ENCODE data around the gene LTB. TPM values are rescaled to one million over a fixed set of nuclear protein-coding genes. Genes with fewer than 3 reads are reported as not detected.

The LTB gene, protein sequence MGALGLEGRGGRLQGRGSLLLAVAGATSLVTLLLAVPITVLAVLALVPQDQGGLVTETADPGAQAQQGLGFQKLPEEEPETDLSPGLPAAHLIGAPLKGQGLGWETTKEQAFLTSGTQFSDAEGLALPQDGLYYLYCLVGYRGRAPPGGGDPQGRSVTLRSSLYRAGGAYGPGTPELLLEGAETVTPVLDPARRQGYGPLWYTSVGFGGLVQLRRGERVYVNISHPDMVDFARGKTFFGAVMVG
- total RNA-seq (1 to 10 TPM in 1 of 4 donors, under 1 TPM in 2, not detected in 1; 0.59 to 1.5 (median 0.60) TPM), polyA plus RNA-seq (0.61 TPM)
- long read RNA-seq, donor 1, result 0 reads
- long read RNA-seq, donor 2, result 0 reads
- long read RNA-seq, donor 3, partial matches to known transcripts, result 0 of 1 reads
- long read RNA-seq, donor 3, other reads (novel, unspliced or antisense), result 0 of 1 reads
- long read RNA-seq, donor 4, result 0 reads

DNA sequence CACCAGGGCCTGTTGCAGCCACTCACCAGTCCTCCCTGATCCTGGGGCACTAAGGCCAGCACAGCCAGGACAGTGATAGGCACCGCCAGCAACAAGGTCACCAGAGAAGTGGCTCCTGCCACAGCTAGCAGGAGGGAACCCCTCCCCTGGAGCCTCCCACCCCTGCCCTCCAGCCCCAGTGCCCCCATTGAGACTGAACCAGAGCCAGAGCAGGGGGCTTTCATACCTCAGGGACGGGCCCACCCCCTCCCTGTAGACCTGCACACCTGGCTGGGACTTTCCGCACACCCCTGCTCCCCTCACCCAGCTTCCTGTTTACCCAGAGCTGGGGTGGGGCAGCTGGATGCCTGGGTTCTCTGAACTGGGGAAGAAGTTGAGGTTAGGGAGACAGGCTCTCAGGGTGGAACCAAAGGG is at the start of gene LTB:
TSS of gene LTB (minus strand) at position 195 of the 414 bp plus-strand sequence. CDS start at position 188, 7 bp downstream.
- H3K4me3 ChIP-seq (ENCODE audit: low read length), result peak within 1 kb of the TSS; percentile 72
- H3K27ac ChIP-seq (ENCODE audit: low read length), result peak within 1 kb of the TSS; percentile 77
- H3K27me3 ChIP-seq (ENCODE audit: control insufficient read depth, insufficient read depth), result no peaks in the 10 kb centered on the region
- ATAC-seq, result no peak
- H3K4me1 ChIP-seq (ENCODE audit: control insufficient read depth, insufficient read depth, low read length), result no peaks in the 10 kb centered on the region
- H3K9me3 ChIP-seq (ENCODE audit: control insufficient read depth, low read length), result no peaks in the 10 kb centered on the region
- DNase-seq, result peak in 1 of 3 donors; percentile 54
- intact Hi-C loops (cut with DNase I), result loop anchor here in 2 of 4 donors (5.0 kb wide), 1 partner anchor 35 kb away; the partner anchor contains the start of genes ATP6V1G2 (in 2 of the 2) and NFKBIL1 (in 2 of the 2)
- WGBS, result 75% methylated on average over 3 of the region's 3 CpGs

DNA sequence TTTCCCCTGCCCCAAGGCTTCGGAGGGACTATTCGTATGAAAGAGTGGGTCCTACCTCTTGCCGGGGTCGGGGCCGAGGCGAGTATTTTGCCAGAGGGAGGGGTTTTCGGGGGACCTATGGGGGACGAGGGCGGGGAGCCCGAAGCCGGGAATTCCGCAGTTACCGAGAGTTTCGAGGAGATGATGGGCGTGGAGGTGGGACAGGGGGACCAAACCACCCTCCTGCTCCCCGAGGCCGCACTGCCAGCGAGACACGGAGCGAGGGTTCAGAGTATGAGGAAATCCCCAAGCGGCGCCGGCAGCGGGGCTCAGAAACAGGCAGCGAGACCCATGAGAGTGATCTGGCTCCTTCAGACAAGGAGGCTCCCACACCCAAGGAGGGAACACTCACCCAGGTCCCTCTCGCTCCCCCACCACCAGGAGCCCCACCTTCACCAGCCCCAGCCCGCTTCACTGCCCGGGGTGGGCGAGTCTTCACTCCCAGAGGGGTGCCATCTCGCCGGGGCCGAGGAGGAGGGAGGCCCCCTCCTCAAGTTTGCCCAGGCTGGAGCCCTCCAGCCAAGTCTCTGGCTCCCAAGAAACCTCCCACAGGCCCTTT is 49.6 kb upstream of the LTB start:
- peak; percentile 7 to 11 for ATAC-seq
- H3K4me3 ChIP-seq (ENCODE audit: low read length), result no peak overlapping the region
- H3K9me3 ChIP-seq (ENCODE audit: control insufficient read depth, low read length), result no peaks in the 10 kb centered on the region
- WGBS, result 89% methylated on average over 32 of the region's 32 CpGs
- no peaks in the 10 kb centered on the region for H3K4me1 ChIP-seq (ENCODE audit: control insufficient read depth, insufficient read depth, low read length)
- no peaks in the 10 kb centered on the region for H3K27me3 ChIP-seq (ENCODE audit: control insufficient read depth, insufficient read depth)
- DNase-seq, result peak in 1 of 3 donors; percentile 55
- intact Hi-C loops (cut with DNase I), result no loop called here
- H3K27ac ChIP-seq (ENCODE audit: low read length), result no peak overlapping the region

DNA sequence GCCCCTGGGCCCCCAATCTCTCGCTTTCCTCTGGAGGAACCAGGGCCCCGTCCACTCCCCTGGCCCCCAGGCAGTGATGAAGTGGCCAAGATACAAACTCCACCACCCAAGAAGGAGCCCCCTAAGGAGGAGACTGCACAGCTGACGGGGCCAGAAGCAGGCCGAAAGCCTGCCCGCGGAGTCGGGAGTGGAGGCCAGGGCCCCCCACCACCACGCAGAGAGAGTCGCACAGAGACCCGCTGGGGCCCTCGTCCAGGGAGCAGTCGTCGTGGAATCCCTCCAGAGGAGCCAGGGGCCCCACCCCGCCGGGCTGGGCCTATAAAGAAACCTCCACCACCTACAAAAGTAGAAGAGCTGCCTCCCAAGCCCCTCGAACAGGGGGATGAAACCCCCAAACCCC is 49.0 kb upstream of the LTB start:
- no peak overlapping the region for H3K4me3 ChIP-seq (ENCODE audit: low read length)
- DNase-seq (peak in 1 of 3 donors; percentile 40), ATAC-seq (peak in 1 of 2 donors; percentile 3)
- intact Hi-C loops (cut with DNase I), result no loop called here
- no peaks in the 10 kb centered on the region for H3K4me1 ChIP-seq (ENCODE audit: control insufficient read depth, insufficient read depth, low read length)
- whole genome bisulfite sequencing, result 82% methylated on average over 16 of the region's 16 CpGs
- no peaks in the 10 kb centered on the region for H3K27me3 ChIP-seq (ENCODE audit: control insufficient read depth, insufficient read depth)
- H3K27ac ChIP-seq (ENCODE audit: low read length), result no peak overlapping the region
- no peaks in the 10 kb centered on the region for H3K9me3 ChIP-seq (ENCODE audit: control insufficient read depth, low read length)

DNA sequence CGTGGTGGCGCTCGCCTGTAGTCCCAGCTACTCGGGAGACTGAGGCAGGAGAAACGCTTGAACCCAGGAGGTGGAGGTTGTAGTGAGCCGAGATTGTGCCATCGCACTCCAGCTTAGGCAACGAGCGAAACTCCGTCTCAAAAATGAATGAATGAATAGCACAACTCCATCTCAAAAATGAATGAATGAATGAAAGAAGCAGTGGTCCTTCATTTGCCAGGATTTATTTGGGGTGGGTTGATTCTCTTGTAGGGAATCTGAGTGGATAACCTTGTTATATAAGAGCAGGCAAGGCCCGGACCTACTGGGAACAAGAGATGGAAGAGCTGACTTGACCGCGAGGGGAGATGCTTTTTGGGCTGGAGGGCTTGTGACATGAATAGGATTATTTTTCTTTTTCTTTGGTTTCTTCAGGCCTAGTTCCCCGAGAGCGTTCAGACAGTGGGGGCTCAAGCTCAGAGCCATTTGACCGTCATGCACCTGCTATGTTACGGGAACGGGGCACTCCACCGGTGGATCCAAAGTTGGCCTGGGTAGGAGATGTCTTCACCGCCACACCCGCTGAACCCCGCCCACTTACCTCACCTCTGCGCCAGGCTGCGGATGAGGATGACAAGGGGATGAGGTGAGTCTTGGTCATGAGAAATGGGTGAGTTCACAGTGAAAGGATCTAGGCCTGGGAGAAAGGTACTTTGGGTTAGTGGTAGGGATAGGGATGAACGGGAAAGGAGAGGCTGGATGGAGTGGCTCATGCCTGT is 48.1 kb upstream of the LTB start:
- Histone ChIP-seq H3K9me3 (ENCODE audit: control insufficient read depth, low read length) (no peaks in the 10 kb centered on the region), H3K4me3 (ENCODE audit: low read length) (no peak overlapping the region), H3K27ac (ENCODE audit: low read length) (no peak overlapping the region), H3K27me3 (ENCODE audit: control insufficient read depth, insufficient read depth) (no peaks in the 10 kb centered on the region), H3K4me1 (ENCODE audit: control insufficient read depth, insufficient read depth, low read length) (no peaks in the 10 kb centered on the region)
- intact Hi-C loops (cut with DNase I), result no loop called here
- ATAC-seq (peak in 1 of 2 donors; percentile 1), DNase-seq (peak in 1 of 3 donors; percentile 18)
- WGBS, result 91% methylated on average over 25 of the region's 25 CpGs

DNA sequence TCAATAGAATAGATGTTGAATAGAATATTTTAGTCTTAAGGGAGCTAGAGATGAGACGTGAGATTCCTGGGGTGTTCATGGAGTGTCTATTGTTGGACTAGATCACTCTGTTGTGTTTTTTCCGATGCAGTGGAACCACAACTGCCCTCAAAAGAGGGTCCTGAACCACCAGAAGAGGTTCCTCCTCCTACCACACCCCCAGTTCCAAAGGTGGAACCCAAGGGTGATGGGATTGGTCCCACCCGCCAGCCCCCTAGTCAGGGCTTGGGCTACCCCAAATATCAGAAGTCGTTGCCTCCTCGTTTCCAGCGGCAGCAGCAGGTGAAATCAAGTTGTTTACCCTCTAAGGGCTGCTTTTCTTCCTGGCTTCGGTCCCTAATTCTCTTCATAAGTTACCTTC is 46.8 kb upstream of the LTB start:
- Histone ChIP-seq H3K9me3 (ENCODE audit: control insufficient read depth, low read length) (no peaks in the 10 kb centered on the region), H3K27ac (ENCODE audit: low read length) (no peak overlapping the region), H3K27me3 (ENCODE audit: control insufficient read depth, insufficient read depth) (no peaks in the 10 kb centered on the region), H3K4me1 (ENCODE audit: control insufficient read depth, insufficient read depth, low read length) (no peaks in the 10 kb centered on the region), H3K4me3 (ENCODE audit: low read length) (no peak overlapping the region)
- WGBS, result 86% methylated on average over 7 of the region's 7 CpGs
- DNase-seq (no peak), ATAC-seq (no peak)
- intact Hi-C loops (cut with DNase I), result no loop called here

DNA sequence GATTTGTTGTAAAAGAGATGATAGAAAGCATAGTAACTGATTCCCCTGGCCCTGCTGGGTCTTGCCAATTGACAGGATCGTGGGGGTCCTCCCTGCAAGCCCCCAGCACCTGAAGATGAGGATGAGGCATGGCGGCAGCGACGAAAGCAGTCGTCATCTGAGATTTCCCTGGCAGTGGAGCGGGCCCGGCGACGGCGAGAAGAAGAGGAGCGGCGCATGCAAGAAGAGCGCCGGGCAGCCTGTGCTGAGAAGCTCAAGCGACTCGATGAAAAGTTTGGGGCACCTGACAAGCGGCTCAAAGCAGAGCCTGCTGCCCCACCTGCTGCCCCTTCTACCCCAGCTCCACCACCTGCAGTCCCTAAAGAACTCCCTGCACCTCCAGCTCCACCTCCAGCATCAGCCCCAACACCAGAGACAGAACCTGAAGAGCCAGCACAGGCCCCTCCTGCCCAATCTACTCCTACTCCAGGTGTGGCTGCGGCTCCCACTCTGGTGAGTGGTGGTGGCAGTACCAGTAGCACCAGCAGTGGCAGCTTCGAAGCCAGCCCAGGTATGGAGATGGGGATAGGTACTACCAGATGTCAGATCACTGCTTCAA is 45.6 kb upstream of the LTB start:
- Histone ChIP-seq H3K27ac (ENCODE audit: low read length) (no peak overlapping the region), H3K4me3 (ENCODE audit: low read length) (no peak overlapping the region), H3K4me1 (ENCODE audit: control insufficient read depth, insufficient read depth, low read length) (no peaks in the 10 kb centered on the region), H3K27me3 (ENCODE audit: control insufficient read depth, insufficient read depth) (no peaks in the 10 kb centered on the region), H3K9me3 (ENCODE audit: control insufficient read depth, low read length) (no peaks in the 10 kb centered on the region)
- DNase-seq (no peak), ATAC-seq (no peak)
- intact Hi-C loops (cut with DNase I), result no loop called here
- WGBS, result 96% methylated on average over 19 of the region's 19 CpGs

DNA sequence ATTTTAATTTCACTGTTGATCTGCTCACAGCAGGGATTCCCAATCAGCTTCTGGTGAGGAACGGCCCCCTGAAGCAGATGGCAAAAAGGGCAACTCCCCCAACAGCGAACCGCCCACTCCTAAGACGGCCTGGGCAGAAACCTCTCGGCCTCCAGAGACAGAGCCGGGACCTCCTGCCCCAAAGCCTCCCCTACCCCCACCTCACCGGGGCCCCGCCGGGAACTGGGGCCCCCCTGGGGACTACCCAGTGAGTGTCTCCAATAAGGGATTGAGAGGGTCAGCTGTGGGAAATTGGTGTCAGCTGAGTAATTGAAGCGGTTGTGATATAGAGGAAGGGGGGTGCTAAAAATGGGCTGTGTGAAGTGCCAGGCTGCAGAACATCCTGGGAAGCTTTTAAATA is 44.7 kb upstream of the LTB start:
- Histone ChIP-seq H3K27me3 (ENCODE audit: control insufficient read depth, insufficient read depth) (no peaks in the 10 kb centered on the region), H3K27ac (ENCODE audit: low read length) (no peak overlapping the region), H3K4me3 (ENCODE audit: low read length) (no peak overlapping the region), H3K9me3 (ENCODE audit: control insufficient read depth, low read length) (no peaks in the 10 kb centered on the region), H3K4me1 (ENCODE audit: control insufficient read depth, insufficient read depth, low read length) (no peaks in the 10 kb centered on the region)
- DNase-seq (no peak), ATAC-seq (no peak)
- WGBS, result 86% methylated on average over 10 of the region's 10 CpGs
- intact Hi-C loops (cut with DNase I), result no loop called here

DNA sequence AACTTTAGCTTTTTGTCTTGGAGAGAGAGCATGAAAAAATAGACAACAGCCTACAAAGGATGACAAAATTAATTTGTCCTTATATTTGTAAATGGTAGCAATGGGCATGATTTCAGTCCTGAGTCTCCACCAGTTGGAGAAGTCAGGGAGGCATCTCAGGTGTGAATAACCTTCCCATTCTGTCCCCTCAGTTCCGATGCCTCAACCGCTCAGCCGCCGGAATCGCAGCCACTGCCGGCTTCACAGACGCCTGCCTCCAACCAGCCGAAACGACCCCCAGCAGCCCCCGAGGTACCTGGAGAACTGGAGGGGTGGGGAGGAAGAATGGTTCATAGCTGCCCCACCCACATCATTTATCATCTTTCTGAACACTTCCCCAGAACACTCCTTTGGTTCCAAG is 41.8 kb upstream of the LTB start:
- intact Hi-C loops (cut with DNase I), result no loop called here
- ATAC-seq, result no peak
- WGBS, result 91% methylated on average over 10 of the region's 10 CpGs

DNA sequence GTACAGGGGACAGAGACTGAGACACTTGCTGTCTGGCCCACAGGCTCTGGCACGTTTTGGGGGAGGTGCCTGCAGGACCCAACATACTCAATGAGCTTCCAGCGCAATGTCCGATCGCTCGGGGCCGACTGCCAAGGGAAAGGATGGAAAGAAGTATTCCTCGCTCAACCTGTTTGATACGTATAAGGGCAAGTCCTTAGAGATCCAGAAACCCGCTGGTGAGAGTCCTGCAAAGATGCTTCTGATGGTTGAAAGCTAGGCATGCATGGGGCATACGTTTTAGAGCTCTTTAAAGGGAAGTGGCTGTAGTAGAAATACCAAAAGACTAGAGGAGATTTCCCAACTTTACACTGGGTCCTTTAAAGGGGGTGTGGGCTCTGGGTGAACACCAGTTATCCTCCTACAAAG is 40.5 kb upstream of the LTB start:
- Histone ChIP-seq H3K27me3 (ENCODE audit: control insufficient read depth, insufficient read depth) (no peaks in the 10 kb centered on the region), H3K27ac (ENCODE audit: low read length) (no peak overlapping the region), H3K4me1 (ENCODE audit: control insufficient read depth, insufficient read depth, low read length) (no peaks in the 10 kb centered on the region), H3K9me3 (ENCODE audit: control insufficient read depth, low read length) (no peaks in the 10 kb centered on the region), H3K4me3 (ENCODE audit: low read length) (no peak overlapping the region)
- peak in 1 of 3 donors; percentile 60 for DNase-seq
- 47% methylated on average over 10 of the region's 10 CpGs for WGBS
- intact Hi-C loops (cut with DNase I), result no loop called here
- no peak for ATAC-seq

More for the DNA sequence above, 41.8 kb upstream of the LTB start:
- Histone ChIP-seq H3K4me1 (ENCODE audit: control insufficient read depth, insufficient read depth, low read length) (no peaks in the 10 kb centered on the region), H3K27ac (ENCODE audit: low read length) (no peak overlapping the region), H3K9me3 (ENCODE audit: control insufficient read depth, low read length) (no peaks in the 10 kb centered on the region), H3K27me3 (ENCODE audit: control insufficient read depth, insufficient read depth) (no peaks in the 10 kb centered on the region), H3K4me3 (ENCODE audit: low read length) (no peak overlapping the region)
- no peak for DNase-seq

DNA sequence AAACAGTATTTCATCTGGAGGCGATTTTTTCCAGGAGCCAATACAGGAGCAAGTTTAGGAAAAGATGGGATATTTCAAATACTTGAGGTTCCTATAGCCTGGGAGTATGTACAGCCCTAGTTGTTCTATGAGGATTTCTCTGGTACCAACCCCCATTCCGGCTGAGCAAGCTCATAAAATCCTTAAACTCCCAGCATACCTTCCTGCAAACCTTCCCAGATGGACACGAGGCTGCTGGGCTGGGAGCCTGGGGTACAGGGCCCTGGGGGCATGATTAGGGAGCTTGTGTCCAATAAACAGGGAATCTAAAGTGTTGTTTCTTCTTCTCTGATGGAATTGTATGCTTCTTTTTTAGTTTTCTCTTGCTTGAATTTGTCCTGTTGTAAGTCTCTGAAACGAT is 39.8 kb upstream of the LTB start:
- H3K27ac ChIP-seq (ENCODE audit: low read length), result no peak overlapping the region
- ATAC-seq, result no peak
- H3K4me1 ChIP-seq (ENCODE audit: control insufficient read depth, insufficient read depth, low read length), result no peaks in the 10 kb centered on the region
- DNase-seq, result no peak
- peak overlapping the region; percentile 83 for H3K4me3 ChIP-seq (ENCODE audit: low read length)
- H3K9me3 ChIP-seq (ENCODE audit: control insufficient read depth, low read length), result no peaks in the 10 kb centered on the region
- H3K27me3 ChIP-seq (ENCODE audit: control insufficient read depth, insufficient read depth), result no peaks in the 10 kb centered on the region
- intact Hi-C loops (cut with DNase I), result no loop called here
- 22% methylated on average over 4 of the region's 4 CpGs for WGBS

Data from right cardiac atrium (tissue), 5 donors.